Fibroblast of lung (primary cell): Measurements from ENCODE around the gene TP53BP2. TPM values are rescaled to one million over a fixed set of nuclear protein-coding genes. Genes with fewer than 3 reads are reported as not detected.

ENCODE experiments used
- DNase-seq, 2 donors: peaks; one replicate each; pipeline versions ENCODE4 v3.0.0 to v3.0.0-alpha.2; 2010; ENCODE audit warnings: low read depth in 2 of 2
- H2AFZ ChIP-seq: 2 replicates; pipeline ENCODE4 v1.5.1; 2012; ENCODE audit warnings: low read length, control low read depth, inconsistent platforms
- H3K27ac ChIP-seq: 2 replicates; pipeline ENCODE4 v1.5.1; 2011; ENCODE audit warnings: low read length, control low read depth; ENCODE audit not compliant: insufficient read depth
- H3K27me3 ChIP-seq: 2 replicates; pipeline ENCODE4 v1.5.1; 2011; ENCODE audit warnings: mild to moderate bottlenecking, low read length; ENCODE audit not compliant: control insufficient read depth, insufficient read depth
- H3K36me3 ChIP-seq: 2 replicates; pipeline ENCODE4 v1.5.1; 2011; ENCODE audit warnings: low read length; ENCODE audit not compliant: control insufficient read depth, insufficient read depth
- H3K4me1 ChIP-seq: 2 replicates; pipeline ENCODE4 v1.5.1; 2011; ENCODE audit warnings: low read length; ENCODE audit not compliant: control insufficient read depth, insufficient read depth; ENCODE audit errors: extremely low read depth
- H3K4me2 ChIP-seq: 2 replicates; pipeline ENCODE4 v1.5.1; 2011; ENCODE audit warnings: low read length, control low read depth; ENCODE audit not compliant: insufficient read depth; ENCODE audit errors: extremely low read depth
- H3K4me3 ChIP-seq, 4 experiments: fragments of 200-600 bp in 1 of 4; sonication (generic) in 1 of 4; replicated peaks in 1 of 4; 2 replicates each; pipeline ENCODE4 v1.5.1; 2011 to 2016; ENCODE audit warnings: low read length in 4 of 4, low read depth in 3 of 4, mild to moderate bottlenecking in 3 of 4, control low read depth in 2 of 4, inconsistent platforms in 1 of 4, mixed read lengths in 1 of 4; ENCODE audit not compliant: insufficient read depth in 1 of 4; ENCODE audit errors: control extremely low read depth in 1 of 4
- H3K79me2 ChIP-seq: 2 replicates; pipeline ENCODE4 v1.5.1; 2012; ENCODE audit warnings: mild to moderate bottlenecking, low read length, inconsistent platforms; ENCODE audit not compliant: control insufficient read depth, insufficient read depth
- H3K9ac ChIP-seq: 2 replicates; pipeline ENCODE4 v1.5.1; 2011; ENCODE audit warnings: mild to moderate bottlenecking, low read length, control low read depth; ENCODE audit not compliant: insufficient read depth
- H3K9me3 ChIP-seq: 2 replicates; pipeline ENCODE4 v1.5.1; 2012; ENCODE audit warnings: low read depth, low read length; ENCODE audit not compliant: control insufficient read depth, insufficient read depth
- H4K20me1 ChIP-seq: 2 replicates; pipeline ENCODE4 v1.5.1; 2011; ENCODE audit warnings: low read length; ENCODE audit not compliant: control insufficient read depth, insufficient read depth; ENCODE audit errors: extremely low read depth
- EZH2 ChIP-seq: IDR thresholded peaks from 2 replicates; pipeline ENCODE4 v1.5.1; 2012; ENCODE audit warnings: low read length, control low read depth, mild to moderate bottlenecking; ENCODE audit errors: missing control alignments
- polyA plus RNA-seq, 2 donors: library from polyadenylated mRNA; depleted of rRNA in 1 of 2; stranded (reverse) in 1 of 2; unstranded in 1 of 2; fragments of >200 nt; gene quantifications; 2 replicates each; pipeline ENCODE4 v1.2.1, GENCODE V29; 2011 to 2012; ENCODE audit warnings: missing spikeins in 1 of 2
- total RNA-seq: library from RNA; depleted of rRNA; stranded (reverse); fragments of >200 nt; gene quantifications from 2 replicates; pipeline ENCODE4 v1.2.1, GENCODE V29; 2014
- TF ChIP-seq, protein P1 (sequence below), 2 donors: IDR thresholded peaks in 1 of 2; conservative IDR thresholded peaks in 1 of 2; 1 replicate in 1 of 2; 2 replicates in 1 of 2; pipeline ENCODE4 v1.5.1; 2011 to 2012; ENCODE audit warnings: low read length in 2 of 2, control low read depth in 1 of 2, inconsistent platforms in 1 of 2, low read depth in 1 of 2, mild to moderate bottlenecking in 1 of 2

The TP53BP2 gene
- total and polyA plus RNA-seq, 2 donors (not counting 1 experiment from before 2014, with no cell fraction given): 28.4 to 30.4 TPM

GRCh38 chr1:223825767-223826748 is 19.7 kb downstream of the TP53BP2 start:
- Histone ChIP-seq H3K4me1 (peaks cover 4% of the 10 kb centered on the region), H3K9ac (no peak overlapping the region), H3K4me3 (no peak overlapping the region), H3K79me2 (peaks cover 96% of the 10 kb centered on the region), H4K20me1 (no peaks in the 10 kb centered on the region), H3K9me3 (no peaks in the 10 kb centered on the region), H2AFZ (no peak overlapping the region), H3K27ac (no peak overlapping the region), H3K36me3 (peaks cover 2% of the 10 kb centered on the region), H3K27me3 (no peaks in the 10 kb centered on the region), H3K4me2 (no peak overlapping the region)
- no peak for DNase-seq
- TF ChIP-seq, protein P1, sequence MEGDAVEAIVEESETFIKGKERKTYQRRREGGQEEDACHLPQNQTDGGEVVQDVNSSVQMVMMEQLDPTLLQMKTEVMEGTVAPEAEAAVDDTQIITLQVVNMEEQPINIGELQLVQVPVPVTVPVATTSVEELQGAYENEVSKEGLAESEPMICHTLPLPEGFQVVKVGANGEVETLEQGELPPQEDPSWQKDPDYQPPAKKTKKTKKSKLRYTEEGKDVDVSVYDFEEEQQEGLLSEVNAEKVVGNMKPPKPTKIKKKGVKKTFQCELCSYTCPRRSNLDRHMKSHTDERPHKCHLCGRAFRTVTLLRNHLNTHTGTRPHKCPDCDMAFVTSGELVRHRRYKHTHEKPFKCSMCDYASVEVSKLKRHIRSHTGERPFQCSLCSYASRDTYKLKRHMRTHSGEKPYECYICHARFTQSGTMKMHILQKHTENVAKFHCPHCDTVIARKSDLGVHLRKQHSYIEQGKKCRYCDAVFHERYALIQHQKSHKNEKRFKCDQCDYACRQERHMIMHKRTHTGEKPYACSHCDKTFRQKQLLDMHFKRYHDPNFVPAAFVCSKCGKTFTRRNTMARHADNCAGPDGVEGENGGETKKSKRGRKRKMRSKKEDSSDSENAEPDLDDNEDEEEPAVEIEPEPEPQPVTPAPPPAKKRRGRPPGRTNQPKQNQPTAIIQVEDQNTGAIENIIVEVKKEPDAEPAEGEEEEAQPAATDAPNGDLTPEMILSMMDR (conservative IDR thresholded peaks at IDR 0.05 in 1 of 2, IDR thresholded peaks at IDR 0.05 in 1 of 2; ENCODE audit: low read depth in 1 of 2, low read length in 2 of 2): no peak
- TF ChIP-seq EZH2: no peak

DNA sequence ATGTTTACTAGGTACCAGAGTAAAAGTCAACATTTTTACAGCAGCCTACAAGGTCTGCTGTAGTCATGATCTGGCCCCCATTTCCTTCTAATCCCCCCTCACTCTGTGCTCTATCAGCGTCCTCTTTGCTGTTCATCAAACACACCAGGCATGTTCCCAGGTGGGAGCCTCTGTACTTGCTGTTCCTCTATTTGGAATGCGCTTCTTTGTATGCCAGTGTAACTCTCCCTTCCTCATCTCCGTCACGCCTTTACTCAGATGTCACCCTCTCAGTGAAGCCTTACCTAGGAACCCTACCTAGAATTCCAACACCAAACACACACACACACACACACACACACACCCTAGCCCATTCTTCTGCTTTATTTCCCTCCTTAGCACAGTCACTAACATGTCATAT is 21.0 kb downstream of the TP53BP2 start:
- Histone ChIP-seq H3K79me2 (peaks cover 89% of the 10 kb centered on the region), H3K4me3 (no peak overlapping the region), H3K36me3 (peaks cover 2% of the 10 kb centered on the region), H3K9me3 (no peaks in the 10 kb centered on the region), H2AFZ (no peak overlapping the region), H4K20me1 (no peaks in the 10 kb centered on the region), H3K27ac (no peak overlapping the region), H3K27me3 (no peaks in the 10 kb centered on the region), H3K4me1 (peaks cover 6% of the 10 kb centered on the region), H3K4me2 (no peak overlapping the region), H3K9ac (no peak overlapping the region)
- DNase-seq: no peak
- no peak for TF ChIP-seq EZH2
- TF ChIP-seq, protein P1 (conservative IDR thresholded peaks at IDR 0.05 in 1 of 2, IDR thresholded peaks at IDR 0.05 in 1 of 2; ENCODE audit: low read depth in 1 of 2, low read length in 2 of 2): no peak

DNA sequence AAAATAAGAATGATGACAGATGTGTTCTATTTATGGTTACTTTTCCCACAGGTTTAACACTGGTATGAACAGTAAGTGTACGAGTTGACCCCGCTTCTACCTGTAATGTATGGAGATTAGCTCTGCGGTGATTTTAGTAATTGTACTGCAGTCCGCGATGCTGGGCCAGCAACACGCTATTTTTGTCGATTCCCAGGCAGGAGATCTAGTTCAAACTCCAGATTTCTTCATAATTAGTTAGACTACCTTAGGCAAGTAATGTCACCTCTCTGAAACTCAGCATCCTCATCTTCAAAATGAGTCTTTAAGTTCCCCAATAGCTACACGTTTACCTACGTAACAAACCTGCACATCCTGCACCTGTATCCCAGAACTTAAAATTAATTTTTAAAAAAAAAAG is 21.5 kb downstream of the TP53BP2 start:
- Histone ChIP-seq H3K4me1 (peaks cover 6% of the 10 kb centered on the region), H3K9ac (no peak overlapping the region), H3K27ac (no peak overlapping the region), H3K36me3 (peaks cover 2% of the 10 kb centered on the region), H3K9me3 (no peaks in the 10 kb centered on the region), H4K20me1 (no peaks in the 10 kb centered on the region), H3K79me2 (peaks cover 85% of the 10 kb centered on the region), H3K27me3 (no peaks in the 10 kb centered on the region), H3K4me2 (no peak overlapping the region), H2AFZ (no peak overlapping the region), H3K4me3 (no peak overlapping the region)
- TF ChIP-seq, protein P1 (conservative IDR thresholded peaks at IDR 0.05 in 1 of 2, IDR thresholded peaks at IDR 0.05 in 1 of 2; ENCODE audit: low read depth in 1 of 2, low read length in 2 of 2): no peak
- DNase-seq: no peak
